H1 (cell line): Measurements from ENCODE around the gene RHBDF2. TPM values are rescaled to one million over a fixed set of nuclear protein-coding genes. Genes with fewer than 3 reads are reported as not detected.
A peak's percentile ranks its signal among the peaks of the same experiment; 100 is the strongest.

Experiments used
- ATF3 ChIP-seq: IDR thresholded peaks from 2 replicates; pipeline ENCODE4 v1.6.1; 2011; ENCODE audit warnings: low read depth, mild to moderate bottlenecking, low read length; ENCODE audit not compliant: insufficient read depth
- CHD2 ChIP-seq: IDR thresholded peaks from 2 replicates; pipeline ENCODE4 v1.6.1; 2012; ENCODE audit warnings: low read length, improper control_type of control experiment
- CHD7 ChIP-seq: fragments of 300-600 bp; sonication (generic); IDR thresholded peaks from 2 replicates; pipeline ENCODE4 v1.7.1; 2012; ENCODE audit warnings: low read length, moderate library complexity, mild to moderate bottlenecking, inconsistent platforms; ENCODE audit not compliant: insufficient replicate concordance
- MAX ChIP-seq: IDR thresholded peaks from 2 replicates; pipeline ENCODE4 v1.6.1; 2012; ENCODE audit warnings: inconsistent platforms
- NANOG ChIP-seq: IDR thresholded peaks from 2 replicates; pipeline ENCODE4 v1.6.1; 2011; ENCODE audit warnings: low read length, low read depth, mild to moderate bottlenecking, inconsistent platforms; ENCODE audit not compliant: insufficient read depth, poor library complexity, severe bottlenecking
- POLR2A ChIP-seq, 2 experiments: IDR thresholded peaks; 1 replicate in 1 of 2; 2 replicates in 1 of 2; pipeline ENCODE4 v1.6.1; 2011; ENCODE audit warnings: low read depth in 2 of 2, low read length in 2 of 2, mild to moderate bottlenecking in 2 of 2; ENCODE audit errors: control extremely low read depth in 1 of 2
- SUZ12 ChIP-seq: fragments of 200-600 bp; sonication (generic); IDR thresholded peaks from 2 replicates; pipeline ENCODE4 v1.6.1; 2012; ENCODE audit warnings: mild to moderate bottlenecking, inconsistent platforms, low read length, moderate library complexity, mixed read lengths
- TBP ChIP-seq: IDR thresholded peaks from 2 replicates; pipeline ENCODE4 v1.6.1; 2011; ENCODE audit warnings: low read depth, low read length, improper control_type of control experiment
- TCF12 ChIP-seq: IDR thresholded peaks from 2 replicates; pipeline ENCODE4 v1.6.1; 2011; ENCODE audit warnings: low read depth, mild to moderate bottlenecking, low read length
- polyA plus RNA-seq, 7 experiments: library from polyadenylated mRNA; depleted of rRNA in 3 of 7; stranded (reverse) in 5 of 7; unstranded in 2 of 7; fragments of >200 nt in 5 of 7; fragments of 200-250 nt in 2 of 7; gene quantifications; 1 replicate in 5 of 7; 2 replicates in 1 of 7; 4 replicates in 1 of 7; pipeline versions ENCODE4 v1.2.1 to v1.2.3, GENCODE V29; 2011 to 2013; ENCODE audit warnings: missing spikeins in 2 of 7, mixed read lengths in 2 of 7
- total RNA-seq: library from RNA; stranded (reverse); fragmentation: NEBNext Ultra II Directional; extraction: Animal tissue kit (Norgen Biotek cat#: 25700); gene quantifications from 2 replicates; pipeline ENCODE4 v1.2.1, GENCODE V29; 2021

The RHBDF2 gene
- total and polyA plus RNA-seq, 2 of the 8 experiments (the other 6 are each of a cell fraction or from before 2014, with no cell fraction given): 21.2 to 25.9 TPM

- TF ChIP-seq CHD7 (no peak), TBP (peak; percentile 28; the same call in 1 of the 2 replicates), SUZ12 (no peak), CHD2 (no peak), MAX (no peak), ATF3 (no peak), TCF12 (no peak), POLR2A (IDR thresholded peaks at IDR 0.05; ENCODE audit: control extremely low read depth in 1 of 2, low read depth in 2 of 2, low read length in 2 of 2) (no peak; a peak in 1 of 3 replicates), NANOG (no peak)
Observed at GRCh38 chr17:76444518-76445311, 56.5 kb downstream of the RHBDF2 start (continued).
